ENCODE measurements around the gene APEH.

Gene APEH

GRCh38 chr3:49656541-49657112 is 17.5 kb upstream of the APEH start:
- Histone ChIP-seq H3K27me3 (no peaks in the 10 kb centered on the region), H3K4me3 (no peak overlapping the region), H3K9ac (no peak overlapping the region), H3K9me3 (no peaks in the 10 kb centered on the region; the same call in 1 of the 2 replicates), H3K4me1 (peaks cover 88% of the 10 kb centered on the region), H3K4me2 (peak overlapping the region; percentile 79), H3K27ac (peak overlapping the region; percentile 87; the same call in 1 of the 2 replicates), H4K20me1 (peaks cover 9% of the 10 kb centered on the region; the same call in 1 of the 2 replicates), H3K36me3 (no peaks in the 10 kb centered on the region)
- TF ChIP-seq Cebpa-rat (IDR thresholded peaks at IDR 0.05), result no peak

- H4K20me1 ChIP-seq, result peaks cover 9% of the 10 kb centered on the region; the same call in 1 of the 2 replicates
- H3K4me2 ChIP-seq, result peak overlapping the region; percentile 79
- H3K9me3 ChIP-seq, result no peaks in the 10 kb centered on the region; the same call in 1 of the 2 replicates
- H3K27me3 ChIP-seq, result no peaks in the 10 kb centered on the region
- H3K27ac ChIP-seq, result no peak overlapping the region
- no peak for TF ChIP-seq Cebpa-rat (IDR thresholded peaks at IDR 0.05)
- no peaks in the 10 kb centered on the region for H3K36me3 ChIP-seq
- no peak overlapping the region for H3K9ac ChIP-seq
- no peak overlapping the region for H3K4me3 ChIP-seq
- peaks cover 93% of the 10 kb centered on the region for H3K4me1 ChIP-seq
Measured at GRCh38 chr3:49657208-49657915, 16.8 kb upstream of the APEH start.

- peak overlapping the region; percentile 79 for H3K4me2 ChIP-seq
- H3K9ac ChIP-seq, result no peak overlapping the region
- no peak for TF ChIP-seq Cebpa-rat (IDR thresholded peaks at IDR 0.05)
Measured at GRCh38 chr3:49658711-49659110, 15.4 kb upstream of the APEH start.

DNA sequence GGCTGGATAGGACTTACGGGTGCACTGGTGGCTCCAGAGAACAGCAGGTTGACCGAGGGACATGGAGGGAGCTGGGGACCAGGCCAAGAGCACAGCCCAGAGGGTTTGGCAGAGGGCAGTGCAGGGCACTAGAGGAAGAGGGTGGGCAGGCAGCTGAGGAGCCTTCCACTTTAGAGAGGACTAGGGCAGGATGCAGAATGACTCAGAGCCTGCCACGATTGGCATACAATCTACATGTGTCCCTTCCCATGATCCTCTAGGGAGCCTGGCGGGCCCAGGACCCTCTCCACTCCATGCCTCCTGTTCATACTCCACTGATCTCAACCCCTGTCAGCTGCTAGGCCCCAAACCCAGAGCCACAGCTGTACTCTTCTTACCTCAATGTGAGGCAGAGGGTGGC is 14.4 kb upstream of the APEH start:
- no peaks in the 10 kb centered on the region; the same call in 1 of the 2 replicates for H3K9me3 ChIP-seq
- H3K4me1 ChIP-seq, result peaks cover 76% of the 10 kb centered on the region
- H3K36me3 ChIP-seq, result no peaks in the 10 kb centered on the region
- no peak for TF ChIP-seq Cebpa-rat (IDR thresholded peaks at IDR 0.05)
- H3K9ac ChIP-seq, result no peak overlapping the region
- peak overlapping the region; percentile 79 for H3K4me2 ChIP-seq
- no peak overlapping the region for H3K4me3 ChIP-seq
- H4K20me1 ChIP-seq, result no peaks in the 10 kb centered on the region
- no peaks in the 10 kb centered on the region for H3K27me3 ChIP-seq
- H3K27ac ChIP-seq, result peak overlapping the region; percentile 44

More at GRCh38 chr3:49658711-49659110, 15.4 kb upstream of the APEH start:
- no peaks in the 10 kb centered on the region for H3K27me3 ChIP-seq
- H4K20me1 ChIP-seq, result peaks cover 2% of the 10 kb centered on the region; the same call in 1 of the 2 replicates
- peaks cover 87% of the 10 kb centered on the region for H3K4me1 ChIP-seq
- H3K4me3 ChIP-seq, result no peak overlapping the region
- H3K27ac ChIP-seq, result no peak overlapping the region; the same call in 1 of the 2 replicates
- no peaks in the 10 kb centered on the region for H3K36me3 ChIP-seq
- H3K9me3 ChIP-seq, result no peaks in the 10 kb centered on the region; the same call in 1 of the 2 replicates

DNA sequence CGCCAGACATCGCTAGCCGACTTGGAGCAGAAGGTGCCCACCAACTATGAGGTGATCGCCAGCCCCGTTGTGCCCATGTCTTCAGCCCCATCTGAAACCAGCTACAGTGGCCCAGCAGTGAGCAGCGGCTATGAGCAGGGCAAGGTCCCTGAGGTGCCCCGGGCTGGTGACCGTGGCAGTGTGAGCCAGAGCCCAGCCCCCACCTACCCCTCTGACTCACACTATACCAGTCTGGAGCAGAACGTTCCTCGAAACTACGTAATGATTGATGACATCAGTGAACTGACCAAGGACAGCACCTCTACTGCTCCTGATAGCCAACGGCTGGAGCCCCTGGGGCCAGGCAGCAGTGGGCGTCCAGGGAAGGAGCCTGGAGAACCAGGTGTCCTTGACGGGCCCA is 12.9 kb upstream of the APEH start:
- no peak overlapping the region for H3K9ac ChIP-seq
- H3K4me3 ChIP-seq, result no peak overlapping the region
- H4K20me1 ChIP-seq, result no peaks in the 10 kb centered on the region
- H3K27ac ChIP-seq, result no peak overlapping the region
- no peak overlapping the region for H3K4me2 ChIP-seq
- H3K36me3 ChIP-seq, result no peaks in the 10 kb centered on the region
- TF ChIP-seq Cebpa-rat (IDR thresholded peaks at IDR 0.05), result no peak
- H3K9me3 ChIP-seq, result no peaks in the 10 kb centered on the region
- no peaks in the 10 kb centered on the region for H3K27me3 ChIP-seq
- peaks cover 61% of the 10 kb centered on the region for H3K4me1 ChIP-seq

GRCh38 chr3:49662021-49662420 is 12.1 kb upstream of the APEH start:
- H3K27me3 ChIP-seq, result no peaks in the 10 kb centered on the region
- H3K9ac ChIP-seq, result no peak overlapping the region
- no peaks in the 10 kb centered on the region for H3K9me3 ChIP-seq
- no peaks in the 10 kb centered on the region for H3K36me3 ChIP-seq
- H3K4me1 ChIP-seq, result peaks cover 54% of the 10 kb centered on the region
- no peak overlapping the region for H3K4me3 ChIP-seq
- TF ChIP-seq Cebpa-rat (IDR thresholded peaks at IDR 0.05), result no peak
- H4K20me1 ChIP-seq, result no peaks in the 10 kb centered on the region
- peak overlapping the region; percentile 27 for H3K4me2 ChIP-seq
- no peak overlapping the region for H3K27ac ChIP-seq

DNA sequence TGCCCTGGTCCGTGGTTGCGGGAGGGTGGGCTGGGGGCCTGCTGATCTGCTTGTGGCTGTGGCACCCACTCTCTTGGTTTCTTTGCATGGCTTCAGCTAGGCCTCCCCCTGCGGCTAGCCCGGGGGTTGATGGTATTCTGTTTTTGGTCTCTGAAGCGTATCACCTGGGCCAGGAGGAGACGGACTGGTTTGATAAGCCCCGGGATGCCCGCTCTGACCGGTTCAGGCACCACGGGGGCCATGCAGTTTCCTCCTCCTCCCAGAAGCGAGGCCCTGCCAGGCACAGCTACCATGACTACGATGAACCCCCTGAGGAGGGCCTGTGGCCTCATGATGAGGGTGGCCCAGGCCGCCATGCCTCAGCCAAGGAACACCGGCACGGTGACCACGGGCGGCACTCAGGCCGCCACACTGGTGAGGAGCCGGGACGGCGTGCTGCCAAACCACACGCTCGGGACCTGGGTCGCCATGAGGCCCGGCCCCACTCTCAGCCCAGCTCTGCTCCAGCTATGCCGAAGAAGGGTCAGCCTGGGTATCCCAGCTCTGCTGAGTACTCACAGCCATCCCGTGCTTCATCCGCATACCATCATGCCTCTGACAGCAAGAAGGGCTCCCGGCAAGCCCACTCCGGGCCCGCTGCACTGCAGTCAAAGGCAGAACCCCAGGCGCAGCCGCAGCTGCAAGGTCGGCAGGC is 11.3 kb upstream of the APEH start:
- H3K27me3 ChIP-seq, result no peaks in the 10 kb centered on the region
- TF ChIP-seq Cebpa-rat (IDR thresholded peaks at IDR 0.05), result no peak
- no peak overlapping the region for H3K27ac ChIP-seq
- H4K20me1 ChIP-seq, result no peaks in the 10 kb centered on the region
- H3K9me3 ChIP-seq, result no peaks in the 10 kb centered on the region
- no peak overlapping the region for H3K9ac ChIP-seq
- no peaks in the 10 kb centered on the region for H3K36me3 ChIP-seq
- H3K4me2 ChIP-seq, result peak overlapping the region; percentile 27
- H3K4me3 ChIP-seq, result no peak overlapping the region
- peaks cover 45% of the 10 kb centered on the region for H3K4me1 ChIP-seq

GRCh38 chr3:49663831-49664230 is 10.3 kb upstream of the APEH start:
- Histone ChIP-seq H3K27me3 (no peaks in the 10 kb centered on the region), H3K36me3 (no peaks in the 10 kb centered on the region), H4K20me1 (no peaks in the 10 kb centered on the region), H3K4me1 (peaks cover 43% of the 10 kb centered on the region), H3K4me2 (no peak overlapping the region), H3K4me3 (no peak overlapping the region), H3K9me3 (no peaks in the 10 kb centered on the region), H3K27ac (no peak overlapping the region), H3K9ac (no peak overlapping the region)
- TF ChIP-seq Cebpa-rat (IDR thresholded peaks at IDR 0.05), result no peak

DNA sequence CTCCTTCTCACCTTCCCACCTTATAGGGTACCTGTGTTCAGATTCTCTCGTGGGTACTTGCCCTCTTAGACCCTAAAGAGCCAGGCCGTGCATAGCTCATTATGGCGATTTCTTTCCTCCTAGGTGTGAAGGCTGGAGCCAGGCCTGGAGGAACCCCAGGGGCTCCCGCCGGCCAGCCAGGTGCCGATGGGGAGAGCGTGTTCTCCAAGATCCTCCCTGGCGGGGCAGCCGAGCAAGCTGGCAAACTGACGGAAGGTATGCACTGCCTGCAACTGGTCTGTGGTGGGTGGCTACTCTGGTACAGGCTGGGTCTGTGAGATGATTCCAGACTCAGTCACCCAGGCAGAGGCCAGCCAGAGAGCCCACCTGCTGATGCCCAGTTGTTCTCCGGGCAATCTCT is 9.9 kb upstream of the APEH start:
- Histone ChIP-seq H3K27ac (no peak overlapping the region), H4K20me1 (no peaks in the 10 kb centered on the region)

More for the DNA sequence above, 9.9 kb upstream of the APEH start:
- H3K9me3 ChIP-seq, result no peaks in the 10 kb centered on the region
- no peak overlapping the region for H3K4me3 ChIP-seq
- no peak for TF ChIP-seq Cebpa-rat (IDR thresholded peaks at IDR 0.05)
- peaks cover 42% of the 10 kb centered on the region for H3K4me1 ChIP-seq
- H3K36me3 ChIP-seq, result no peaks in the 10 kb centered on the region
- no peak overlapping the region for H3K4me2 ChIP-seq
- no peak overlapping the region for H3K9ac ChIP-seq
- H3K27me3 ChIP-seq, result no peaks in the 10 kb centered on the region

All from BLaER1 (cell line).